IMR-90 (cell line): Measurements from ENCODE around the gene TTC28. TPM values are rescaled to one million over a fixed set of nuclear protein-coding genes. Genes with fewer than 3 reads are reported as not detected.

Experiments
- ATAC-seq: fragments of 200-7000 bp; cut with Tn5 transposase; 2 replicates; pipeline ENCODE4 v1.9.1; 2020; ENCODE audit warnings: low read depth, mild to moderate bottlenecking, moderate library complexity
- BruUV-seq: library from RNA; stranded (reverse); fragments of 400-500 nt; replicated peaks from 2 replicates; lab custom pipeline; 2021; lab: Mats Ljungman, UMichigan
- CTCF ChIA-PET: fragments of 300-600 bp; formaldehyde crosslinking; extraction: SDS; loops from one replicate; lab custom pipeline; 2021; ENCODE audit warnings: antibody characterized with exemption; lab: Yijun Ruan, JAX
- POLR2A ChIA-PET: fragments of 300-600 bp; sonication (Branson Sonifier 250); formaldehyde crosslinking; loops from one replicate; lab custom pipeline; 2022; ENCODE audit warnings: antibody characterized with exemption; ENCODE audit not compliant: unreplicated experiment; lab: Charles Lee
- DNase-seq: peaks from one replicate; pipeline ENCODE4 v3.0.0; 2013
- H2AFZ ChIP-seq: replicated peaks from 2 replicates; pipeline ENCODE3; 2013; ENCODE audit warnings: low read length, mild to moderate bottlenecking; ENCODE audit not compliant: poor library complexity
- H2AK5ac ChIP-seq: 2 replicates; pipeline ENCODE4 v1.6.1; 2013; ENCODE audit warnings: low read depth, low read length, inconsistent platforms
- H2AK9ac ChIP-seq: replicated peaks from 2 replicates; pipeline ENCODE3; 2013; ENCODE audit warnings: mild to moderate bottlenecking, low read depth, low read length, moderate library complexity; ENCODE audit not compliant: poor library complexity
- H2BK120ac ChIP-seq: 2 replicates; pipeline ENCODE4 v1.6.1; 2013; ENCODE audit warnings: low read depth, low read length, inconsistent platforms
- H2BK15ac ChIP-seq: 3 replicates; pipeline ENCODE4 v1.6.1; 2013; ENCODE audit warnings: low read depth, low read length, inconsistent platforms
- H2BK20ac ChIP-seq: 2 replicates; pipeline ENCODE4 v1.6.1; 2013; ENCODE audit warnings: low read depth, mild to moderate bottlenecking, inconsistent platforms, low read length, moderate library complexity
- H2BK5ac ChIP-seq: 2 replicates; pipeline ENCODE4 v1.6.1; 2013; ENCODE audit warnings: mild to moderate bottlenecking, low read depth, low read length, inconsistent platforms; ENCODE audit not compliant: poor library complexity, severe bottlenecking
- H3K14ac ChIP-seq: replicated peaks from 2 replicates; pipeline ENCODE4 v1.6.1; 2013; ENCODE audit warnings: low read depth, low read length, inconsistent platforms
- H3K18ac ChIP-seq: 2 replicates; pipeline ENCODE4 v1.6.1; 2013; ENCODE audit warnings: low read depth, low read length, control low read depth
- H3K23ac ChIP-seq: 2 replicates; pipeline ENCODE4 v1.6.1; 2013; ENCODE audit warnings: low read depth, low read length, inconsistent platforms
- H3K27ac ChIP-seq: 2 replicates; pipeline ENCODE4 v1.5.1; 2013; ENCODE audit warnings: mild to moderate bottlenecking, control low read depth, low read length; ENCODE audit not compliant: insufficient read depth
- H3K27me3 ChIP-seq: 2 replicates; pipeline ENCODE4 v1.6.1; 2013; ENCODE audit warnings: low read length; ENCODE audit not compliant: control insufficient read depth, insufficient read depth
- H3K36me3 ChIP-seq: 2 replicates; pipeline ENCODE4 v1.6.1; 2013; ENCODE audit warnings: low read length, mixed read lengths; ENCODE audit not compliant: control insufficient read depth, insufficient read depth
- H3K4ac ChIP-seq: 2 replicates; pipeline ENCODE4 v1.6.1; 2013; ENCODE audit warnings: low read depth, low read length, inconsistent platforms
- H3K4me1 ChIP-seq: 2 replicates; pipeline ENCODE4 v1.6.1; 2013; ENCODE audit warnings: low read length, mixed read lengths; ENCODE audit not compliant: control insufficient read depth, insufficient read depth
- H3K4me2 ChIP-seq: 2 replicates; pipeline ENCODE4 v1.6.1; 2013; ENCODE audit warnings: low read depth, mild to moderate bottlenecking, control low read depth, low read length, moderate library complexity
- H3K4me3 ChIP-seq: 2 replicates; pipeline ENCODE4 v1.5.1; 2013; ENCODE audit warnings: low read depth, mild to moderate bottlenecking, control low read depth, low read length, moderate library complexity; ENCODE audit not compliant: insufficient read depth
- H3K56ac ChIP-seq: 2 replicates; pipeline ENCODE4 v1.6.1; 2013; ENCODE audit warnings: low read length, inconsistent platforms; ENCODE audit not compliant: insufficient read depth; ENCODE audit errors: extremely low read depth
- H3K79me1 ChIP-seq, 2 experiments: 2 replicates each; pipeline ENCODE4 v1.6.1; 2013; ENCODE audit warnings: low read length in 2 of 2, inconsistent platforms in 1 of 2, low read depth in 1 of 2
- H3K9ac ChIP-seq: 2 replicates; pipeline ENCODE4 v1.6.1; 2013; ENCODE audit warnings: low read depth, low read length, control low read depth
- H3K9me1 ChIP-seq: 2 replicates; pipeline ENCODE4 v1.6.1; 2013; ENCODE audit warnings: low read length, inconsistent platforms; ENCODE audit not compliant: insufficient read depth
- H3K9me3 ChIP-seq: 2 replicates; pipeline ENCODE4 v1.6.1; 2013; ENCODE audit warnings: low read length; ENCODE audit not compliant: control insufficient read depth, insufficient read depth
- H4K20me1 ChIP-seq: 2 replicates; pipeline ENCODE4 v1.6.1; 2013; ENCODE audit warnings: low read length, inconsistent platforms; ENCODE audit not compliant: insufficient read depth
- H4K5ac ChIP-seq: 2 replicates; pipeline ENCODE4 v1.6.1; 2013; ENCODE audit warnings: mild to moderate bottlenecking, low read depth, low read length, control low read depth
- H4K8ac ChIP-seq, 2 experiments: 2 replicates each; pipeline ENCODE4 v1.6.1; 2013; ENCODE audit warnings: low read depth in 2 of 2, low read length in 2 of 2, control low read depth in 1 of 2, inconsistent platforms in 1 of 2
- H4K91ac ChIP-seq: 2 replicates; pipeline ENCODE4 v1.6.1; 2013; ENCODE audit warnings: low read depth, low read length, inconsistent platforms; ENCODE audit not compliant: insufficient read depth
- BHLHE40 ChIP-seq: fragments of 150-350 bp; IDR thresholded peaks from 2 replicates; pipeline ENCODE4 v1.6.1; 2016; ENCODE audit warnings: mild to moderate bottlenecking, low read depth, low read length
- CEBPB ChIP-seq: IDR thresholded peaks from 2 replicates; pipeline ENCODE4 v1.6.1; 2012; ENCODE audit warnings: low read depth, low read length, improper control_type of control experiment
- CHD1 ChIP-seq: IDR thresholded peaks from 2 replicates; pipeline ENCODE4 v1.6.1; 2012; ENCODE audit warnings: low read depth, low read length, improper control_type of control experiment
- CTCF ChIP-seq: conservative IDR thresholded peaks from 2 replicates; pipeline ENCODE4 v1.5.1; 2012; ENCODE audit warnings: mild to moderate bottlenecking, low read depth, low read length, improper control_type of control experiment
- POLR2A ChIP-seq: IDR thresholded peaks from 2 replicates; pipeline ENCODE4 v1.6.1; 2012; ENCODE audit warnings: mild to moderate bottlenecking, low read depth, low read length
- RAD21 ChIP-seq: IDR thresholded peaks from 2 replicates; pipeline ENCODE4 v1.6.1; 2012; ENCODE audit warnings: low read length, improper control_type of control experiment
- RFX5 ChIP-seq: IDR thresholded peaks from 2 replicates; pipeline ENCODE4 v1.8.0; 2012; ENCODE audit warnings: low read depth, mild to moderate bottlenecking, low read length, moderate library complexity
- SMC3 ChIP-seq: fragments of 150-350 bp; IDR thresholded peaks from 2 replicates; pipeline ENCODE4 v1.6.1; 2016; ENCODE audit warnings: low read depth, mild to moderate bottlenecking, antibody characterized with exemption, low read length, moderate library complexity
- USF2 ChIP-seq: fragments of 150-350 bp; IDR thresholded peaks from 2 replicates; pipeline ENCODE4 v1.6.1; 2017; ENCODE audit warnings: mild to moderate bottlenecking, antibody characterized with exemption, low read length, low read depth
- WGBS, 2 experiments: methylation state at CpG; one replicate each; pipeline versions ENCODE4 v1.1.5 to v1.1.7; 2013; ENCODE audit warnings: missing lambda C conversion rate in 2 of 2; ENCODE audit not compliant: insufficient read length in 1 of 2; ENCODE audit errors: extremely low coverage in 2 of 2; 5-methylcytosine and 5-hydroxymethylcytosine counted together
- dilution Hi-C: fragments of 300-500 bp; cut with HindIII; formaldehyde crosslinking; loops from one replicate; pipeline ENCODE4 v1.14.3; 2018; ENCODE audit warnings: low sequenced_read_pairs; ENCODE audit not compliant: unreplicated experiment
- in situ Hi-C: fragments of 300-500 bp; cut with MboI; formaldehyde crosslinking; loops from 3 replicates; pipeline ENCODE4 v1.14.3; 2019; ENCODE audit warnings: low sequenced_read_pairs, inconsistent platforms, mixed read lengths
- intact Hi-C: fragments of 100-400 bp; cut with micrococcal nuclease; formaldehyde crosslinking; loops from 2 replicates; pipeline ENCODE4 v1.10.0; 2022
- polyA plus RNA-seq, 3 experiments: library from polyadenylated mRNA; depleted of rRNA; stranded (reverse); fragments of >200 nt; gene quantifications; 2 replicates each; pipeline ENCODE4 v1.2.3, GENCODE V29; 2012; ENCODE audit warnings: low replicate concordance in 1 of 3
- total RNA-seq: library from RNA; depleted of rRNA; stranded (reverse); fragments of >200 nt; gene quantifications from 2 replicates; pipeline ENCODE4 v1.2.3, GENCODE V29; 2012

Gene TTC28
- total and polyA plus RNA-seq, 2 of the 4 experiments (the other 2 are of a cell fraction), result 5.6 to 13.3 TPM

GRCh38 chr22:28562324-28562723, 117.3 kb downstream of the TTC28 start:
- ATAC-seq (no peak), DNase-seq (no peak)
- Histone ChIP-seq H2BK120ac (no peak overlapping the region), H2AFZ (no peak overlapping the region), H2BK20ac (no peak overlapping the region), H2BK5ac (no peak overlapping the region), H3K9ac (no peak overlapping the region), H3K4ac (no peak overlapping the region), H2AK9ac (no peak overlapping the region), H3K18ac (no peak overlapping the region), H2AK5ac (no peak overlapping the region), H3K9me1 (peaks cover 3% of the 10 kb centered on the region; the same call in 1 of the 2 replicates), H3K4me3 (no peak overlapping the region), H3K14ac (no peak overlapping the region), H3K9me3 (no peaks in the 10 kb centered on the region), H4K20me1 (peaks cover 7% of the 10 kb centered on the region; the same call in 1 of the 2 replicates), H4K5ac (no peak overlapping the region), H3K79me1 (peaks cover 11 to 12% of the 10 kb centered on the region in 2 experiments; a peak in 2 of 4 replicates), H3K27ac (no peak overlapping the region), H3K4me1 (peaks cover 2% of the 10 kb centered on the region; the same call in 1 of the 2 replicates), H3K56ac (no peak overlapping the region), H3K23ac (no peak overlapping the region), H3K36me3 (no peaks in the 10 kb centered on the region), H3K27me3 (no peaks in the 10 kb centered on the region), H3K4me2 (no peak overlapping the region), H4K8ac (no peak overlapping the region), H4K91ac (no peak overlapping the region), H2BK15ac (no peak overlapping the region)
- CTCF ChIA-PET, result no interaction called here
- intact Hi-C loops (no loop called here), dilution Hi-C loops (no loop called here), in situ Hi-C loops (no loop called here)
- WGBS, 2 experiments, result no CpG with 5 or more reads among the region's 1 CpG
- BruUV-seq, result no TSS peak
- POLR2A ChIA-PET, result no interaction called here
- TF ChIP-seq RAD21, result no peak
- no peak for TF ChIP-seq RFX5
- no peak for TF ChIP-seq CEBPB
- no peak for TF ChIP-seq CHD1
- no peak for TF ChIP-seq POLR2A
- TF ChIP-seq USF2, result no peak
- TF ChIP-seq SMC3, result no peak
- TF ChIP-seq CTCF, result no peak
- no peak for TF ChIP-seq BHLHE40
